Small intestine (tissue), 7 donors: ENCODE data around the gene NACA. TPM values are rescaled to one million over a fixed set of nuclear protein-coding genes. Genes with fewer than 3 reads are reported as not detected.

Experiments
- DNase-seq, 2 donors: peaks; one replicate each; pipeline versions ENCODE4 v3.0.0 to v3.0.0-alpha.2; 2013
- FAIRE-seq: peaks from 2 replicates; lab custom pipeline; 2012; peaks lifted over from hg19 to GRCh38; lab: Jason Lieb, UNC
- H3K27ac ChIP-seq, 3 donors: one replicate each; pipeline ENCODE4 v1.5.1; 2013; ENCODE audit warnings: low read length in 2 of 3, mild to moderate bottlenecking in 2 of 3, control low read depth in 1 of 3, inconsistent platforms in 1 of 3, low read depth in 1 of 3, moderate library complexity in 1 of 3
- H3K27me3 ChIP-seq, 3 donors: one replicate each; pipeline ENCODE4 v1.6.1; 2013; ENCODE audit warnings: low read length in 3 of 3, inconsistent platforms in 1 of 3; ENCODE audit not compliant: control insufficient read depth in 3 of 3, insufficient read depth in 3 of 3
- H3K36me3 ChIP-seq, 3 donors: one replicate each; pipeline ENCODE4 v1.6.1; 2013; ENCODE audit warnings: low read length in 3 of 3, inconsistent platforms in 1 of 3, low read depth in 1 of 3, mild to moderate bottlenecking in 1 of 3, moderate library complexity in 1 of 3; ENCODE audit not compliant: control insufficient read depth in 3 of 3, insufficient read depth in 2 of 3
- H3K4me1 ChIP-seq, 3 donors: one replicate each; pipeline ENCODE4 v1.6.1; 2013; ENCODE audit warnings: low read length in 2 of 3, inconsistent platforms in 1 of 3, low read depth in 1 of 3, mild to moderate bottlenecking in 1 of 3, moderate library complexity in 1 of 3; ENCODE audit not compliant: control insufficient read depth in 3 of 3, insufficient read depth in 2 of 3
- H3K4me3 ChIP-seq, 3 donors: one replicate each; pipeline ENCODE4 v1.5.1; 2013; ENCODE audit warnings: low read length in 3 of 3, control low read depth in 1 of 3, inconsistent platforms in 1 of 3, low read depth in 1 of 3, mild to moderate bottlenecking in 1 of 3, moderate library complexity in 1 of 3
- H3K9me3 ChIP-seq, 2 donors: one replicate each; pipeline ENCODE4 v1.6.1; 2013; ENCODE audit warnings: low read depth in 1 of 2, low read length in 1 of 2; ENCODE audit not compliant: control insufficient read depth in 2 of 2, insufficient read depth in 1 of 2
- WGBS, 3 donors: extraction: QIAGEN DNeasy Blood & Tissue Kit; methylation state at CpG; one replicate each; pipeline ENCODE4 v1.1.7; 2013; 5-methylcytosine and 5-hydroxymethylcytosine counted together
- polyA plus RNA-seq, 4 donors: library from polyadenylated mRNA; stranded (reverse) in 3 of 4; unstranded in 1 of 4; fragments of 200-250 nt in 3 of 4; fragments of 120-200 nt in 1 of 4; gene quantifications; one replicate each; pipeline versions ENCODE4 v1.2.1 to v1.2.3, GENCODE V29; 2013
- donor health status: healthy with polysubstance abuse.
- donor health status: control.
- donor health status: control.
- donor health status: Bipolar disorder and iron deficiency.
- donor health status: healthy.

The NACA gene
- polyA plus RNA-seq, 4 donors: 1,571 to 2,450 (median 1,843) TPM

DNA sequence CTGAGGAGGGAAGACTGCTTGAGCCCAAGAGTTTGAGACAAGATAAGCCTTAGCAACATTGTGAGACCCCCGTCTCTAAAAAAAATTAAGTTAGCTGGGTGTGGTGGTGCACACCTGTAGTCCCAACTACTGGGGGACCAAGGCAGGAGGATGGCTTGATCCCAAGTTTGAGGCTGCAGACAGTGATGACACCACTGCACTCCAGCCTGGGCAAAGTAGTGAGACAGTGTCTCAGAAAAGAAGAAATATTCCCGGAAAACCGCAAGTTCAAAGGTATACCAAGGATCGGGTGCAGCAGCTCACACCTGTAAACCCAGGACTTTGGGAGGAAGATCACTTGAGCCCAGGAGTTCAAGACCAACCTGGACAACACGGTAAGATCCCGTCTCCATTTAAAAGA is 42.8 kb downstream of the NACA start:
- Histone ChIP-seq H3K27ac (peak overlapping the region in 2 of 3 donors; percentile 16 to 38), H3K27me3 (no peaks in the 10 kb centered on the region), H3K4me1 (peaks cover 7 to 11% (median 10%) of the 10 kb centered on the region in 3 donors), H3K9me3 (no peaks in the 10 kb centered on the region), H3K4me3 (no peak overlapping the region), H3K36me3 (peaks cover 0 to 59% (median 0%) of the 10 kb centered on the region in 3 donors)
- FAIRE-seq (no peak), DNase-seq (no peak)
- 34 to 76% (median 63%) methylated on average over 6 of the region's 6 CpGs for WGBS, 3 donors

- Histone ChIP-seq H3K27ac (no peak overlapping the region), H3K36me3 (peaks cover 0 to 57% (median 0%) of the 10 kb centered on the region in 3 donors), H3K27me3 (no peaks in the 10 kb centered on the region), H3K4me3 (no peak overlapping the region), H3K9me3 (no peaks in the 10 kb centered on the region), H3K4me1 (peaks cover 7 to 17% (median 10%) of the 10 kb centered on the region in 3 donors)
- FAIRE-seq (no peak), DNase-seq (no peak)
- 79 to 83% (median 82%) methylated on average over 13 of the region's 13 CpGs for WGBS, 3 donors
Observed at GRCh38 chr12:56679883-56680575, 45.1 kb downstream of the NACA start.

- H3K36me3 ChIP-seq: peaks cover 0 to 58% (median 0%) of the 10 kb centered on the region in 3 donors
- 83 to 90% (median 89%) methylated on average over 2 of the region's 2 CpGs for WGBS, 3 donors
- H3K4me3 ChIP-seq: no peak overlapping the region
- H3K27me3 ChIP-seq: no peaks in the 10 kb centered on the region
- no peak for FAIRE-seq
- H3K9me3 ChIP-seq: no peaks in the 10 kb centered on the region
- no peak overlapping the region for H3K27ac ChIP-seq
- DNase-seq: no peak
- H3K4me1 ChIP-seq: peaks cover 7 to 17% (median 10%) of the 10 kb centered on the region in 3 donors
Observed at GRCh38 chr12:56678852-56679251, 46.2 kb downstream of the NACA start.

GRCh38 chr12:56677680-56678079 is 47.4 kb downstream of the NACA start:
- Histone ChIP-seq H3K36me3 (peaks cover 0 to 50% (median 0%) of the 10 kb centered on the region in 3 donors), H3K4me1 (peaks cover 7 to 17% (median 10%) of the 10 kb centered on the region in 3 donors), H3K27me3 (no peaks in the 10 kb centered on the region), H3K27ac (peak overlapping the region in 1 of 3 donors; percentile 57), H3K9me3 (no peaks in the 10 kb centered on the region), H3K4me3 (no peak overlapping the region)
- WGBS, 3 donors: 8 to 55% (median 28%) methylated on average over 1 of the region's 1 CpG
- FAIRE-seq: no peak
- no peak for DNase-seq

DNA sequence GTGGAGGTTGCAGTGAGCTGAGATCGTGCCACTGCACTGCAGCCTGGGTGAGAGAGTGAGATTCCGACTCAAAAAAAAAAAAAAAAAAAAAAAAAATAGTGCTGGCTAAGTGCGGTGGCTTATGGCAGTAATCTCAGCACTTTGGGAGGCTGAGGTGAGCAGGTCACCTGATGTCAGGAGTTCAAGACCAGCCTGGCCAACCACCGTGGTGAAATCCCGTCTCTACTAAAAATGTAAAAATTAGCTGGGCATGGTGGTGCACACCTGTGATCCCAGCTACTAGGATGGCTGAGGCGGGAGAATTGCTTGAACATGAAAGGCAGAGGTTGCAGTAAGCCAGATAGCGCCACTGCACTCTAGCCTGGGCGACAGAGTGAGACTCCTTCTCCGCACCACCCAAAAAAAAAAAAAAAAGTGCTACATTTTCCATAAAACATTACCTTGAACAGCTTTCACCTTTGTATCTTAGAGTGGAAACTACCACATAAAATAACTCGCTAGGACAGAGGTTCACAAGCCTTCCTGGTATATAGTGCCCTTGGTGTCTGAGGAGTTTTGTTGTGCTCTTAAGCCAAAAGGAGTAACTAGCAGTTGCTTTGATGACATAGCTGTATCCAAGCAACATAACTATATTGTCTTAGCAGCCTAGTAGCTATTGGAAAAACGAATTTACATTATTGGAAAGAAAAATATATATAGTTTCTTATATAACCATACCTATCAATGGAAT is 48.1 kb downstream of the NACA start:
- Histone ChIP-seq H3K27me3 (no peaks in the 10 kb centered on the region), H3K9me3 (no peaks in the 10 kb centered on the region), H3K27ac (peak overlapping the region in 1 of 3 donors; percentile 57), H3K4me1 (peaks cover 3 to 17% (median 4%) of the 10 kb centered on the region in 3 donors), H3K4me3 (no peak overlapping the region), H3K36me3 (peaks cover 0 to 46% (median 0%) of the 10 kb centered on the region in 3 donors)
- FAIRE-seq: no peak
- WGBS, 3 donors: 34 to 67% (median 52%) methylated on average over 10 to 11 of the region's 11 CpGs
- DNase-seq: peak; percentile 47 to 75

GRCh38 chr12:56671608-56672007 is 53.5 kb downstream of the NACA start:
- WGBS, 3 donors: 42 to 65% (median 47%) methylated on average over 2 of the region's 2 CpGs
- Histone ChIP-seq H3K27ac (peak overlapping the region in 1 of 3 donors; percentile 62), H3K4me1 (peaks cover 0 to 25% (median 0%) of the 10 kb centered on the region in 3 donors), H3K9me3 (no peaks in the 10 kb centered on the region), H3K4me3 (no peak overlapping the region), H3K36me3 (peaks cover 11 to 43% (median 13%) of the 10 kb centered on the region in 3 donors), H3K27me3 (no peaks in the 10 kb centered on the region)
- no peak for FAIRE-seq
- DNase-seq: no peak

- Histone ChIP-seq H3K27me3 (no peaks in the 10 kb centered on the region), H3K4me1 (peaks cover 0 to 24% (median 0%) of the 10 kb centered on the region in 3 donors), H3K27ac (peak overlapping the region in 1 of 3 donors; percentile 32), H3K4me3 (no peak overlapping the region), H3K9me3 (no peaks in the 10 kb centered on the region), H3K36me3 (peaks cover 11 to 45% (median 13%) of the 10 kb centered on the region in 3 donors)
- DNase-seq: no peak
- no peak for FAIRE-seq
- WGBS, 3 donors: 79 to 82% (median 81%) methylated on average over 4 of the region's 4 CpGs
Observed at GRCh38 chr12:56670836-56671235, 54.3 kb downstream of the NACA start.

DNA sequence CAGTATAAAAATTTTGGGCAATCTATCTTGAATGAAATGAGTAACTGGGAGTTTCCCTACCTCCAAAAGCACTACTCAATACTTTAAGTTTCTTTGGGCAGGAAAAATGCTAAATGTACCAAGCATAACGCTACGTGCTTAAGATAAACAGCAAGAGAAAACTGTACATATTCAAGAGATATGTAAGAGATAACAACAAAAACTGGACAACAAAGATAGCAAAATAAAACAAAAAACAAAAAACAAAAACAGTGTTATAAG is 57.0 kb downstream of the NACA start:
- Histone ChIP-seq H3K27ac (no peak overlapping the region), H3K9me3 (no peaks in the 10 kb centered on the region), H3K27me3 (no peaks in the 10 kb centered on the region), H3K36me3 (peaks cover 14 to 45% (median 20%) of the 10 kb centered on the region in 3 donors), H3K4me1 (peaks cover 0 to 24% (median 0%) of the 10 kb centered on the region in 3 donors), H3K4me3 (no peak overlapping the region)
- DNase-seq (no peak), FAIRE-seq (no peak)
- 76 to 90% (median 85%) methylated on average over 2 of the region's 2 CpGs for WGBS, 3 donors
